HG03064 (cell line): ENCODE results near the gene MGAT3.

Source experiments
- ATAC-seq: cut with Tn5 transposase; IDR thresholded peaks from one replicate; pipeline ENCODE4 v1.9.1; 2021; ENCODE audit warnings: low read depth; ENCODE audit not compliant: unreplicated experiment

Gene MGAT3

DNA sequence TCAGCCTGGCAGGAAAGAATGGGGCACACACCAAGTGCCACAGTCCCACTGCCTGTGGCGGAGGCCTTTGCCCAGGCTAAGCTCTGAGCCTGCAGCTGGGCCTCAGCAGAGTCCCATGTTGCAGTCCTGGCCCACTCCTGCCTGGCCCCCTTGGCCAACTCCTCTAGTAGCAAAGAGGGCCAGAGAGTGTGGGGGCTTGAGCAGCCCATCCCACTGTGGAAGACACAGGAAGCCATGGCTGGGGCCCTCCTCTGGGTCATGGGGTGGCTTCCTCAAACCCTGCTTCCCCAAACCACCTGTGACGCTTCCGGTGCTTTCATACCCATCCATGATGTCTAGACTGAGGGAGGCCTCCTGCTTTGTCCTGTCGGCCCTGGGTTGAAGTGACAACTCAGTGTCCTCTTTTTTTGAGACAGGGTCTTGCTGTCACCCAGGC is 69.9 kb downstream of the MGAT3 start:
- ATAC-seq: no peak

DNA sequence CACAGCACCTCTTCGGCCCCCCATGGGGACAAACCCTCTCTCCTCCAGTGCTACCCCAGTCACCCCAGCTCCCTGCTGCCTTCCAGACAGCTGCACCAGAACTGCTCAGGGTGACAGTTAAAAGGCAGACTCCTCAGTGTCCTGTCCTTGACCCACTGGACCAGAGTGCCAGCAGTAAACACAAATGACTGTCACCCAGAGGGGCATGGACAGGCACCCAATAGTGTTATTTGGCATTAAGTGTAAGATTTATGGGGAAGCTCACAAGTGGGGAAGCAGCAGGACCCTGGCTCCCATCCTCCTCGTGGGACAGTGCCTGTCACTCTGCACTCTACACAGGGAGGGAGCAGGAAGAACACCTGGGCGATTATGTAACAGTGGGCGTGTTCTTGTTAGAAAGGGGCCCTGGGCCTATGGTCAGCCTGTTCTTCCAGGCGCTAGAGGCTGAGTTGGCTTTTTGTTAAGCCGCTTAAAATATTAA is 70.7 kb downstream of the MGAT3 start:
- no peak for ATAC-seq

DNA sequence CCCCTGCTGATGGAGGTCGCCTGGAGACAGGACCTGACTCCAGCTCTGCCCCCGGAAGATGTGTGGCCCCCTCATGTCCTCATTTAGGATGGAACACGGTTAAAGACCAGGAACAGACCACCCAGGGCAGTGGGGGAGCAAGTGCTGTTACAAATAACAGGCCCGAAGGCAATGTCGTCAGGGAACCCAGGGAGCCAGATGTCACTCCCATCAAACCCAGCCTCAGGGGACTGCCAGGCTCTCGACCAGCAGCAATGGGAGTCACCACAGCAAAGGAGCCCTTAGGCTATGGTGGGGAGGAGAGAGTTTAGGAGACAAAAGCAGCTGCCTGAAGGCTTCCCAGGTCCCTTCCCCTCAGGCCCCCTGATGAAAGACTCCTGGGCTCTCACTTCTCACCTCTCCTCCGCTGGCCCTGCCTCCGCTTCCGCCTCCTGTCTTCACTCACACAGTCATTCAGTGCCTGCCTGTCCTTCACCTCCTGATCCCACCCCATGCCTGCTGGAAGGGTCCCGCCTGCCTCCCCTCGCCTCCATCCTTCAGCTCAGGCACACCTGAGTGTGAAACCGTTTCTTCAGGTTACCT is 71.4 kb downstream of the MGAT3 start:
- ATAC-seq: no peak

DNA sequence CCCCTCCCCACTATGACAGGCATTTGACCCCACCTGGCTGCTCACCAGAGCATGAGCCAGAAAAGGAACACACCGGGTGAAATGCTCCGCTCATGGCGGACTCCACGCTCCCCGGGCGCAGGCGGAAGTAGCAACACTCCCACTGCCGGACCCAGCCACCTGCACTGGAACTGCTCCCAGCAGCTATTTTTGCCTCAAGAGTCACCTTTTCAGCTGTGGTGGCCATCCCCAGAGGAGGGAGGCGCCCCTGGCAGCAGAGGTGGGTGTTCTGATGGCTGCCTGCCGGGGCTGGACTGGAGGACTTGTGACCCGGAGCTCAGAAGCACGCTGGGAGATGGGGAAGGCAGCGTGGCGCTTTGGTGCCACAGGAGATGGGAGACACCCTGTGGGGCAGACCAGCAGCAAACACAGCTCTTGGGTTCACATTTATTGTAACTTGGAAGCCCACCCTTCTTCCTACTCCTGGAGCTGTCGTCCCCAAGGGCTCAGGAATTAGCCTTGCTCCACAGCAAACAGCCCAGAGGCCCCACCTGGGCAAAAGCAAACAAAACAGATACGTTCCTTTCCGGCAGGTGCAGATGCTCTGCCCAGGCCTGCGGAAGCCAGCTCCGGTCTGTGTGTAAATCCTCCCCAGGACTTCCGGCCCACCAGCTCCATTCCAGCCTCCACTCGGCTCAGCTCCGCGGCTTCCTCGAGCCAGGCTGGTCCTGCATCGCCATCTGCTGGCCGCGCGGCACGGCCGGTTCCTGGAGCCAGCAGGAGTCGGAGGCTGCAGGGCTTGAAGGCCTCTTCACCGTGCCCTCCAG is 72.1 kb downstream of the MGAT3 start:
- no peak for ATAC-seq

DNA sequence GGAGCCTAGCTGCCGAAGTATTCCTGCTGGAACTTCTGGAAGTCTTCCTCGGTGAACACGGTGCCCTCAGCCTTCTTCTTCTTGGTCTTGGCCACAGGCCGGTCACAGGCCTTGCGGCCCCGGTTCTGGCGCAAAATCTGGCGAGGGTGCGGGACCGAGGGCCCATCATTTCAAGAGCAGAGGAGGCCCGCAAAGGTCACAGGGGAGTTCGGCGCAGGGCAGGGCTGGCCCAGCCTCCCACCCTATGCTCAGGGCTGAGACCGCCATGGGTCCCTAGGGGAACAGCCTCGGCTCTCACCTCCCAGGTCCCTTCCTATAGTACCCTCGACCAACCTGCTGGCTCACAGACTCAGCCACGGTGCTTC is 72.7 kb downstream of the MGAT3 start:
- ATAC-seq: no peak

DNA sequence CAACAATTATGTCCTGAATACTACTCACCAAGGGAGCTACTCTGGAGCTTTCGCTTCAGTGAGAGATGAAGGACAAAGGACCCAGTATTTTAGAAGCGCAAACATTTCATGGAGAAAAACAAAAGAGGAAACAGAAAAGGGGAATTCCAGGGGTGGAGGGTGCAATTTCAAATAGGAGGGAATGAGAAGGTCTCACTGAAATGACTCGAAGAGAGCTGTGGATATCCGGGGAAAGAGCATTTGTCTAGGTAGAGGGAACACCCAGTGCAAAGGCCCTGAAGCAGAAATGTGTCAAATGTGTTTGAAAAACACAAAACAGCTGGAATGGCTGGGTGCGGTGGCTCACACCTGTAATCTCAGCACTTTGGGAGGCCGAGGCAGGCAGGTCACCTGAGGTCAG is 73.3 kb downstream of the MGAT3 start:
- ATAC-seq: no peak

DNA sequence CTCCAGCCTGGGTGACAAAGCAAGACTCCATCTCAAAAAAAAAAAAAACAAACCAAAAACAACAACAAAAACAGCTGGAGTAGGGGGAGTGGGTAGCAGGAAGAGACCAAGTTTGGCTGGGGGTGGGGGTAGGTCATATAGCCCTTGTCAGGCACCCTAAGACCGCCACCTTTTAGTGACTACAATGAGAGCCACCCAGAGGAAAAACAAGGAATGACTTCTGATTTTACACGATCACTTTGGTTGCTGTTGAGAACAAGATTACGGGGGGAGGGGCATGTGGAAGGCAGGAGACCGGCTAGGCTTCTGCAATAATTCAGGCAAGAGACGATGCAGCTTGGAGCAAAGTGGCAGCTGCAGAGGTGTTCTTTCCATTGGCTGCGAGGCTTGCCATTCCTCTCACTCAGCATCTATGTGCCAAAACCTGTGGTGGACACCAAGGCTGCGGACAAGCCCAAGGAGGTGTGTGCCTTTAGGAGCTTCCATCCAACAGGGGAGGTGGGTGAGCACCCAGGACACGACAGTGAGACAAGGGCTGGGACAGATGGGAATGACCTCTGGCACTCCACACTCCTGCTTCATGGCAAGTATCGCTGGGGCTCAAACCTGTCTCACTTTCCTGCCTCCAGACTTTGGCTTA is 74.0 kb downstream of the MGAT3 start:
- ATAC-seq: no peak

DNA sequence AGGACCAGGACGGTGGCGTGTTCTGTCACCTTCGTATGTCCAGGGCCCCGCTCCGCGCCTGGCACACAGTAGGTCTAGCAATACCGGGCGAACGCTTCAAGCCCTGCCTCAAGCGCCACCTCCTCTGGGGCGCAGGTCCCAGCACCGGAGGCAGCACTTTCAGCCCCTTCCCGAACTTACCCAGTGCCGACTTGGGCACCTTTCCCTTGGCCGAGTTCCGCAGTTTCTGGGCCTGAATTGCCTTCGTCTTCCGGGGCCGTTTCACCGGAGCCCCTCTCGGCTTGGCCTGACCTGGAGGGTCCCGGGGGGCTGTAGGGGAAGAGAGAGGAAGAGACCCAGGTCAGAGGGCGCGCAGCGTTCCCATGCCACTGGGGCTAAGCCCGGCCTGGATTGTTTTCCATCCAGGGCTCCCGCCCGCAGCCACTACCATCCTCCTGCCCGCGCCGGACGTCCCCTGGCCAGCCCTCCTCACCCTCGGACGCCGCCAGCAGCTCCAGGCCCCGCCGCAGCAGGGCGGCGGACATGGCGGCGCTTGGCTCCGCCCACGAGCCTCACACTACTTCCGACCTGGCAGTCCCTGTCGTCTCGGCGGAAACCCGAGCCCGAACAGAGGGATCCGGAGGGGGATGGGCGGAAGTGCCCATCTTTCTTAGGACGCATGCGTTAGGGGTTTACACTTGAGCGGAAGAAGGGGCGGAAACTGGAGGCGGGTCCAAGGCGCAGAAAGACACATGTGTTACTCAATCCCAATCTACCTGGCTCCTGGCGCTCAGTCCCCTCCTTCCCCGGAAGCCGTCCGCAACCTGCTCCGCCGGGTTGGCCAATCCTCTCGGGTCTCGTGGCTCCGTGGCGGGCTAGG is 75.6 kb downstream of the MGAT3 start, which contains the start of gene RPS19BP1:
TSS of gene RPS19BP1 (minus strand) at position 534 of the 859 bp plus-strand sequence. CDS start at position 524, 10 bp downstream.
- peak; percentile 62 for ATAC-seq

DNA sequence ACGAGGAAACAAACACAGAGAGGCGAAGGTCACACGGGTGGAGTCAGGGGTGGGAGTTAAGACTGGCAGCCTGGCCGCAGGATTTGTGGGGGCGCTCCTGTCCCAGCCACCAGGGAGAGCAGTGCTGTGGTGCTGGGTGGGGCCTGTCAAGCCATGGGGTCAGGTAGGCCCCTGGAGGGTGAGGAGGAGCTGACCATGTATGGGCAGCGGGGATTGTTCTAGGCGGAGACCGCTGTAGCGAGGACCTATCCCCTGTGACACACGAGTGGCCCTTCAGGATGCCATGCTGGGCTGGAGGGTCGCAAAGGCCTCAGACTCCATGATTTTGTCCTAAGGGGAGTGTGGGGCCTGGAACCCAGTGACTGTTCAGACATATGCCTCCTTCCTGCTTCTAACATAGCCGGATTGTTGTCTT is 77.3 kb downstream of the MGAT3 start:
- ATAC-seq: no peak

DNA sequence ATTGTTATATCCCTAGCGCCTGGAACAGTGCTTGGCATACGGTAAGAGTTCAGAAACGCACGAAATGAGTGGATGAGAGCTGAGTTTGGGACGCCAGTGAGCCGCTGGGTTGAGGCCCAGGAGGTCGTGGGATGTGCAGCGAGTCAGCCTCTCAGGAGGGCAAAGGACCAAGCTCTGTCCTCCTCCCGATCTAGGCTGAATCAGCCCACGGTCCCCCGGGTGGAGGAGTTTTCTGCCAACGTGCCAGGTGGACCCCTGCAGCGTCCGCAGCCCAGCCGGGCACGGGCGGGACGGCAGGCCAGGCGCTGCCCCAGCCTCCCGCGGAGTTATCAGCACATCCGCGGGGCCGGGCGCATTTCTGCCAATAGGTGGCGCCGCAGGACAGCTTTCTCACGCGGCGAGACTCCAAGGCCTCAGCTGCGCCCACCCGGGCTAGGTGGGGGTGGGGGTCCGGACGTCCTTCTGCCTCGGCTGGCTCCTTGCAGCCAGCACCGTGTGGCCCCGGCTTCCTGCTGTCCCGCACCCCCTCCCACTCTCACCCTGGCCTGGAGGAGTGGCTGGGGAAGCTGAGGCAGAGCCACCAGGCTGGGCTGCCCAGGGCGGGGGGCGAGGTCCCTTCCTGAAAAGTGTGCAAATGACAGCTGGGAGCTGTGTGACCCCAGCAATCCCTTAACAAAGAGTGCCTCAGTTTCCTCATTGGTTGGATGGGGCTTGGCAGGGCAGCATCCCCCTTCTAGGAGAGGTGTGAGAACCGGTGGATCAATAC is 78.0 kb downstream of the MGAT3 start:
- no peak for ATAC-seq

DNA sequence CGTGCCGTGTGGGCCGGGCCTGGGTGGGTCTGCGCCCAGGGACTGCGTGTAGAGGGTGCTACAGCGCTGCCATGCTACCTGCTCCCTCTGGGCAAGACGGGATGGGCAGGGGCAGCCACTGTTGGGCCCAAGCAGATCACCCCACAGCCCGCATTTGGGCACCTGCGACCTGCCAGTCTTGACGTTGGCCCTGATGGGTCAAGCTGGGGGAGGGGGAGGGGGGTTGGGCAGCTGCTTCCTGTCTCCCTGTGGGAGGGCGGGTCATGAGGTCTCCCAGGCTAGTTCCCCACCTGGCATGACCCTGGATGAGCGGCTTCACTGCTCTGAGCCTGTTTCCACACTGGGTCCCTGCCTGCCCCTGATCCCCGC is 78.5 kb downstream of the MGAT3 start:
- no peak for ATAC-seq

DNA sequence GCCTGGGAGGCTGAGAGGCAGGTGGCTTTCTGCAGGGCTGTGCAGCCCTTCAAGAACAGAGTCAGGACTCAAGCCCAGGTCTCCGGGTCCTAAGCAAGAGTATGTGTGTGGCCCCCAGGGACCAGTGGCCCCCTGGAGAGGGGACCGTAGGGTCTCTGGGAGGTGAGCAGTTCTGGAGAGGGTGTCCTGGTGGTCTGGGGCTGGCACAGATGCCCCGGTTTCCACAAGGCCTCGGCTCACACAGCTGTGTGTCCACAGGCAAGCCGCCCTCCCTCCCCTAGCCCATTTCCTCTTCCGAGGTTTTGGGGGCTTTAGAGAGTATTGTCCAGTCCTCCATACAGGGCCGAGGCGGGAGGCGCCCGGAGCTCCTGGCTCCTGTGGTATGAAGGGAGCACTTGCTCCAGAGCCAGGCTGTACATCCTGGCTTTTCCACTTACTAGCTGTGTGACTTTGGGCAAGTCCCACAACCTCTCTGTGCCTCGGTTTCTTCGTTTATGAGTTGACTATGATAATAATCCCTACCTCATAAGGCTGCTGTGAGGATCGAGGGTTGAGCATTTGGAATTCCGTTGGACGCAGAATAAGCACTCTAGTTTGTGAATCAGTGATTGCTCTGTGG is 79.1 kb downstream of the MGAT3 start:
- ATAC-seq: no peak

DNA sequence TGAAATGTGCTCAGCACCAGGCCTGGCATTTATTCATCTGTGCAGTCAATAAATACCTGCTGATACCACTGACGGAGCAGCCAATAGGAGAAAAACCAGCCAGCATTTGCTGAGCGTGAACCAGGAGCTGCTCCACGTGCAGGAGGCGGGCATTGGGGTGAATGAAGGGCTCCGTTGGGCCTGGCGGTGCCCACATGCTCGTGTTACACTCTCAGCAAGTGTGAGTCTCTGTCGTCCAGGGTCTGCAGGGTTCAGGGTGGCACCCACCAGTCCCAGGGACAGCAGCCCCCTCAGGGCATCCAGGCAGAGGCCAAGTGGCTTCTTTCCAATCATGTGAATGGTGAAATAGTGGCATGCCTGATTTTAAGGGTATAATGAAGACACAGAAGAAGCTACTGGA is 79.9 kb downstream of the MGAT3 start:
- no peak for ATAC-seq

DNA sequence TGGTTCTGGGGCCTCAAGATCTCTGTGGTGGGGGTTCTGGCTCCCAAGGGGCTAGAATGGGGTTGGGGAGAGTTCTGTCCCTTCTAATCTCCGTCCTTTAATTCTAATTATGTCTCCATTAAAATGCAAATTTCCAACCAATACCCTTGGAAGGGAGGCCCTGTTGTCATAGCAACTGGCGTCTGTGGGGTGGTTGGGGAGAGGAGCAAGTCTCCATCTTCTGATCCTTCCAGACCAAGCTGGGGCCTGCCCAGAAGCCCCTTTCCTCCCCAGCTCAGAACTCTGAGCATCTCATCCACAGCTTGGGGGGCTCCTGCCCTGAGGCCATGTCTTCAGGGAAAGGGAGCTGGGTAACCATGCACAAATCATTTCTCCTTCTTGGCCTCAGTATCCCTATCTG is 81.2 kb downstream of the MGAT3 start:
- ATAC-seq: no peak
